GM10266 (cell line): ENCODE measurements around the gene SLC25A15.

Source experiments
- DNase-seq: peaks from one replicate; pipeline ENCODE4 v3.0.0; 2012; ENCODE audit errors: extremely low spot score
- TF ChIP-seq, protein P1 (sequence below): IDR thresholded peaks from 2 replicates; pipeline ENCODE4 v1.5.1; 2012; ENCODE audit warnings: mild to moderate bottlenecking, low read depth; ENCODE audit not compliant: control insufficient read depth, insufficient read depth; ENCODE audit errors: missing control alignments

The SLC25A15 gene

DNA sequence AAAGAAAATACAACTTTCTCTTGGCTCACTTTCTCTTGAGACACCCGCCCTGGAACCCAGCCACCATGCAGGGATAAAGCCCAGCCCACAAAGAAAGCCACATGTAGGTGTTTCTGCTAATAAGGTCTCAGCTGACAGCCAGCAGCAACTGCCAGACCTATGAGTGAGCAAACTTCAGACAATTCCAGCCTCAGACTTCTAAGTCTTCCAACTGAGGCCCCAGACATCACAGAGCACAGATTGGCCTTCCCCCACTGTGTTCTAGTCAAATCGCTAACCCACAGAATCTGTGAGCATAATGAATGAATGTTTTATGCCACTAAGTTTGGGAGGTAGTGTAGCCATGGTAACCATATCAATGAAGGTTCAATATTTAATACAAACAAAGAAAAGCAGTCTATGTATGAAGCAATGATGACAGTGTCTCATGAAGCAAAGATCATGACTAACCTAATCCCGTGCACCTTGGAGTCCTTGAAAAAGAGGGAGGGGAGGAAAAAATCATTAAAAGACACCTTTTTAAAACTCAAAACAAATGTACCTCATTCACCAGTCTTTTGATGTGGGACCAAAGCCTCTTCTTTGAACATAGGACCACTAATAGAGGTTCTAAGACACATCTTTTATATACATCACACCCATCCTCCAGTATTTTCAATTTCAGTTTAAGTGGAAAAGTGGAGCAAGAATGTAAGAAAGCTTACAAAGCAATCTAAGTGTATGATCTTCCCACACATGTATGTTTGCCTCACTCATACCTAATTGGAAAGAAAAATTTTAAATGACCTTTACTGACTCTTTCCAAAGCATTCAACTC, 24.6 kb upstream of the SLC25A15 start:
- DNase-seq: no peak

DNA sequence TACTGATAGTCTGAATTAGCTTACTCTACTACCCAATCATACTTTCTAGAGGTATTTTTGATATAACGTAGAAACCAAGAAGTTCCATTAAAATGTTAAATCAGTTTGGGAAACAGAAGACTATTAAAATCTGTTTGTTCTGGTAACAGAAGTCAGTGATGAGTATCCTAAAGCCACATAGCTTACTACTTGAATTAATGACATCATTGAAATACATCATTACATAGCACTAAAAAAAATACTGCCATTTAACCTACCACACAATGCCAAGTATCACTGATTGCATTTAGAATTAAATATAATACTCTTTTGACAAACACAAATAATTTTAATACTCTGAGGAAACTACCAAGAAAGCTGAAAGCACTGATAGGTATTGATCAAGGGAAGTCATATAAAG, 23.8 kb upstream of the SLC25A15 start:
- TF ChIP-seq, protein P1, sequence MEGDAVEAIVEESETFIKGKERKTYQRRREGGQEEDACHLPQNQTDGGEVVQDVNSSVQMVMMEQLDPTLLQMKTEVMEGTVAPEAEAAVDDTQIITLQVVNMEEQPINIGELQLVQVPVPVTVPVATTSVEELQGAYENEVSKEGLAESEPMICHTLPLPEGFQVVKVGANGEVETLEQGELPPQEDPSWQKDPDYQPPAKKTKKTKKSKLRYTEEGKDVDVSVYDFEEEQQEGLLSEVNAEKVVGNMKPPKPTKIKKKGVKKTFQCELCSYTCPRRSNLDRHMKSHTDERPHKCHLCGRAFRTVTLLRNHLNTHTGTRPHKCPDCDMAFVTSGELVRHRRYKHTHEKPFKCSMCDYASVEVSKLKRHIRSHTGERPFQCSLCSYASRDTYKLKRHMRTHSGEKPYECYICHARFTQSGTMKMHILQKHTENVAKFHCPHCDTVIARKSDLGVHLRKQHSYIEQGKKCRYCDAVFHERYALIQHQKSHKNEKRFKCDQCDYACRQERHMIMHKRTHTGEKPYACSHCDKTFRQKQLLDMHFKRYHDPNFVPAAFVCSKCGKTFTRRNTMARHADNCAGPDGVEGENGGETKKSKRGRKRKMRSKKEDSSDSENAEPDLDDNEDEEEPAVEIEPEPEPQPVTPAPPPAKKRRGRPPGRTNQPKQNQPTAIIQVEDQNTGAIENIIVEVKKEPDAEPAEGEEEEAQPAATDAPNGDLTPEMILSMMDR: no peak
- DNase-seq: no peak

More for the DNA sequence above, 24.6 kb upstream of the SLC25A15 start:
- TF ChIP-seq, protein P1: no peak

DNA sequence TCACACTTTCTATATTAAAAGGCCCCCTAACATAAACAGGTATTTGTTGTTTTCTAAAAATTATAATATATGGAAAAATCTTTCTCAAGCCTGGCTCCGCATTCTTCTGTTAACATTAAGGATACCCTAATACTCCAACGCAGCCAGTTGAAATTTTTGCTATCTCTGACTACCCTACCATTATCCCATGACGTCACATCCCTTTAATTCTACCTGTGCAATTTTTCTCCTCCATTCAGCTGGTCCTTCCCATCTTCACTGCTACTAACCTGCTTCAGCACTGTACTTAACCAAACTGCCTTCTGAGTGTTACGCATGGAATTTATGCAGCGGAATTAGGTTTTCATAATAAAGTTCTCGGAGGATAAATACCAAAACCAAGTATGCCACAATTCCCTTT, 19.4 kb upstream of the SLC25A15 start:
- no peak for DNase-seq
- TF ChIP-seq, protein P1: no peak

DNA sequence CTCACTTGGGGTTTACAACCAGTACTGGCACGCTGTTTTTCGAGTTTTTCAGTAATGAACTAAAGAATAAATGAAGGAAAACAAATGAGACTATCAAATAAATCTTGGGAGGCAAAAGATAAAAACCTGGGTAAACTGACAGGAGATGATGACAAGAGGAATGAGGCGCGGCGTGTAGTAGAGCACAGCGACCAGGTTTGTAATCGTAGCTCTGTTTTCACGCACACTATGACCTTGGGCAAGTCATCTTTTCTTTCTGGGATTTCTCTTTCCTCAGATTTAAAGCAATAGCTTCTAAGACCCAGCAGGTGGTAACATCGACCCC, 18.8 kb upstream of the SLC25A15 start:
- TF ChIP-seq, protein P1: no peak
- DNase-seq: no peak

DNA sequence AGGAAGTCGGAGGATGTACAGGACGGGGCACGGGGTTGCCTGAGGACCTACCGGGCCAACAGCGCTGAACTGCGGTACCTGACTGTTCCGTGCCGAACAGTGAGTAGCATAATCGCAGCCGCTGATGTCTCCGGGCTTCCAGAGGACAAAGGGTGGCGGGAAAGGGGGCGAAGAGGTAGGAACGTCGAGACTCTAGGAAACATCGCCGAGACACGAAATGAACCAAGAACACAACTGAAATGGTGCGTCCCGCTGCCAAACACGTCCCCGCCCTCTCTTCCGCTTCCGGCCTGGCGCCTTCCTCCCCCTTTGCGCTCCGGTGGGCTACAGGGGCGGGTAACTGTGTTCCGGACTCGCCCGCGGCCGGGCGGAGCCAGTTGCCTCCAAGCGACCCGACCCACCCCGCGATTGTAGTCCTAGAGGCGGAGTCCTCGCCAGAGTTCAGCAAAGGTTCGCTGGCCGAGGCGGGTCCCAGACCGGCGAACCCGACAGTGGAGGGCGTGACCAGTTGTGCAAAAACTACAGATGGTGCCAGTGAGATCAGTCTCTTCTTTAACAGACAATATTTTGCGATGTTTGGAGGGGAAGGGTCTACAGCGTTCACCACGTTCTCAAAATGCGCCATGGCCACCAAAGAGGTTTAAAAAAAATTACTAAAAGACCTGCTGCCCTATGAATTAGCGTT, 18.3 kb upstream of the SLC25A15 start, which contains the start of gene MRPS31:
Gene MRPS31 (minus strand): TSS at position 257 of the 685 bp plus-strand sequence. CDS start 54 bp downstream, at position 203.
- TF ChIP-seq, protein P1: no peak
- DNase-seq: peak; percentile 89

DNA sequence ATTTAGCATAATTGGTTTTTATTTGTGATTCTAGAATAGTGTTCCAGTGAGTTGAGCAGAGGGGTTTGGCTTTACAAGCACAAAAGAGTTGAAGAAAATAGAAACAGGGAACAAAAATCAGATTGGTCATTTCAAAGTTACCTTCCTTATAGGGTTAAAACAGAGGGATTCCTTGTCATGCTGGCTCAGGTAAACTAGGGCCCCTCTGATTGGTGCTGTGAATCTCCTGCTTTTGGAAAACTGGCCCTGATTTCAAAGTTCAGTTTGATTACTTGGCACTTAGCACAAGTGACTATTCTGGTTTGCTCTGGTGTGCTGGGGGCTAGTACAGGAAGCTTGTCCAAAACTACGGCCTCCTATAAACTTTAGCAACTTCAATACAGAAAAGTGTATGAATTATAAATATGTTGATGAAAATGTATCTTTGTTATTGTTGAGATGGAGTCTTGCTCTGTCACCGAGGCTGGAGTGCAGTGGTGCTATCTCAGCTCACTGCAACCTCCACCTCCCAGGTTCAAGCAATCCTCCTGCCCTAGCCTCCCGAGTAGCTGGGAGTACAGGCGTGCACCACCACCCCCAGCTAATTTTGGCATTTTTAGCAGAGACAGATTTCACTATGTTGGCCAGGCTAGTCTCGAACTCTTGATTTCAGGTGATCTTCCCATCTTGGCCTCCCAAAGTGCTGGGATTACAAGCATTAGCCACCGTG, 16.5 kb upstream of the SLC25A15 start:
- DNase-seq: no peak
- TF ChIP-seq, protein P1: no peak

DNA sequence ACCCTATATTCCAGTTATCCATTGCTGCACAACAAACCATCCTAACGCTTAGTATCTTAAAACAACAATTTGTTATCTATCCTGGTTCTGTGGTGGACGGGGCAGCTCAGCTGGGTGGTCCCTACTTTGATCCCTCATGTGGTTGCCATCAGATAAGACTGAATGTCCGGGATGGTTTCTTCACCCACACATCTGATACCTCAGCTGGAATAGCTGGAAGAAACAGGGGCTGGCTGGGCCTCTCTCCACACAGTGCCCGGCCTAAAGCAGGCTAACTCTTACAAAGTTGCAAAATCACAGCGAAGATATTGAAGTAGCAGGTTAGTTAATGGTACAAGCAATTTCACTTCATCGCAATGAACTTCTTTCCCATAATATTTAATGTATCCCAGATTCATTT, 14.7 kb upstream of the SLC25A15 start:
- DNase-seq: no peak

More for the DNA sequence above, 14.7 kb upstream of the SLC25A15 start:
- TF ChIP-seq, protein P1: no peak
